Measurements from ENCODE around the gene RDH16.

DNA sequence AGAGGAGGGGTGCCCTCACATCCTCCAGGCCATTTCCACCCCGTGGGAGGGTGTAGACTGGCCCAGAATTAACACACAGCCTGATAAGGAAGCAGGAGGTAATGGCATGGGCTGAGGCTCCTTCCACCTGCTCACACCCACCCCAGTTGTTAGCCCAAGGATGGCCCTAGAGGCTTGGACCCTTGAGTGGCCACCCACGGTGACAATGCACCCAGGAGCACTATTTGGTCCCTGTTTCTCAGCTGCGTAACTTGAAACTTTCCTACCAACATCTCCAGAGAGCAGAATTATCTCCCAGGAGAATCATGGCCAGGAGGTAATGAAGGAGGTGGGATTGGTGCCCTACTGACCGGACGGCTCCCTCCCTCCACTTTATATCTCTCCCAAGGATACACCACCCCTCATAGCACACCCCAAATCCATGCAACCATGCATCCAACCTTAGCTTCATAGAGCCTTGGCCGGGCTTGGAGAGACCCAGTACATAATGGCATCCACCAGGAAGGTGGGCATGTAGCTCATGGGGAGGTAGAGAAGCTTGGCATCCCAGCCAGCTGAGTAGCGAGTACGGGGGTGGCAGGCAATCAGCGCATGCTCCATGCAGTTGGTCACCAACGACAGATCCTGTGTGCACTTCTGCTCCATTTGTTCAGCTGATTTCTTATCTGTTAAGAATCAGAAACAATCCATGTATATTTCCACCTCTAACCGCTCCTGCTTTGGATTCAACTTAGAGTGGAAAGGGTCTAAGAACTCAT is 5.6 kb downstream of the RDH16 start:
- TF ChIP-seq TAF1 (IDR thresholded peaks at IDR 0.05; ENCODE audit: low read depth) = no peak
- TF ChIP-seq NFIC (IDR thresholded peaks at IDR 0.05) = no peak
- TF ChIP-seq, protein P1, sequence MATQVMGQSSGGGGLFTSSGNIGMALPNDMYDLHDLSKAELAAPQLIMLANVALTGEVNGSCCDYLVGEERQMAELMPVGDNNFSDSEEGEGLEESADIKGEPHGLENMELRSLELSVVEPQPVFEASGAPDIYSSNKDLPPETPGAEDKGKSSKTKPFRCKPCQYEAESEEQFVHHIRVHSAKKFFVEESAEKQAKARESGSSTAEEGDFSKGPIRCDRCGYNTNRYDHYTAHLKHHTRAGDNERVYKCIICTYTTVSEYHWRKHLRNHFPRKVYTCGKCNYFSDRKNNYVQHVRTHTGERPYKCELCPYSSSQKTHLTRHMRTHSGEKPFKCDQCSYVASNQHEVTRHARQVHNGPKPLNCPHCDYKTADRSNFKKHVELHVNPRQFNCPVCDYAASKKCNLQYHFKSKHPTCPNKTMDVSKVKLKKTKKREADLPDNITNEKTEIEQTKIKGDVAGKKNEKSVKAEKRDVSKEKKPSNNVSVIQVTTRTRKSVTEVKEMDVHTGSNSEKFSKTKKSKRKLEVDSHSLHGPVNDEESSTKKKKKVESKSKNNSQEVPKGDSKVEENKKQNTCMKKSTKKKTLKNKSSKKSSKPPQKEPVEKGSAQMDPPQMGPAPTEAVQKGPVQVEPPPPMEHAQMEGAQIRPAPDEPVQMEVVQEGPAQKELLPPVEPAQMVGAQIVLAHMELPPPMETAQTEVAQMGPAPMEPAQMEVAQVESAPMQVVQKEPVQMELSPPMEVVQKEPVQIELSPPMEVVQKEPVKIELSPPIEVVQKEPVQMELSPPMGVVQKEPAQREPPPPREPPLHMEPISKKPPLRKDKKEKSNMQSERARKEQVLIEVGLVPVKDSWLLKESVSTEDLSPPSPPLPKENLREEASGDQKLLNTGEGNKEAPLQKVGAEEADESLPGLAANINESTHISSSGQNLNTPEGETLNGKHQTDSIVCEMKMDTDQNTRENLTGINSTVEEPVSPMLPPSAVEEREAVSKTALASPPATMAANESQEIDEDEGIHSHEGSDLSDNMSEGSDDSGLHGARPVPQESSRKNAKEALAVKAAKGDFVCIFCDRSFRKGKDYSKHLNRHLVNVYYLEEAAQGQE (IDR thresholded peaks at IDR 0.05; ENCODE audit: low read depth) = no peak
- TF ChIP-seq EGR1 (IDR thresholded peaks at IDR 0.05) = no peak
- no peak for TF ChIP-seq FOXM1 (IDR thresholded peaks at IDR 0.05; ENCODE audit: borderline replicate concordance, low read depth)
- TF ChIP-seq, protein P2, sequence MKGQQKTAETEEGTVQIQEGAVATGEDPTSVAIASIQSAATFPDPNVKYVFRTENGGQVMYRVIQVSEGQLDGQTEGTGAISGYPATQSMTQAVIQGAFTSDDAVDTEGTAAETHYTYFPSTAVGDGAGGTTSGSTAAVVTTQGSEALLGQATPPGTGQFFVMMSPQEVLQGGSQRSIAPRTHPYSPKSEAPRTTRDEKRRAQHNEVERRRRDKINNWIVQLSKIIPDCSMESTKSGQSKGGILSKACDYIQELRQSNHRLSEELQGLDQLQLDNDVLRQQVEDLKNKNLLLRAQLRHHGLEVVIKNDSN (IDR thresholded peaks at IDR 0.05) = no peak
- TF ChIP-seq YY1 (IDR thresholded peaks at IDR 0.05; ENCODE audit: low read depth) = no peak
- no peak for TF ChIP-seq RAD21 (IDR thresholded peaks at IDR 0.05; ENCODE audit: low read depth)
- TF ChIP-seq, protein P3, sequence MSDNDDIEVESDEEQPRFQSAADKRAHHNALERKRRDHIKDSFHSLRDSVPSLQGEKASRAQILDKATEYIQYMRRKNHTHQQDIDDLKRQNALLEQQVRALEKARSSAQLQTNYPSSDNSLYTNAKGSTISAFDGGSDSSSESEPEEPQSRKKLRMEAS (IDR thresholded peaks at IDR 0.05) = no peak
- TF ChIP-seq CREB1 (IDR thresholded peaks at IDR 0.05; ENCODE audit: low read depth) = no peak
- no peak for TF ChIP-seq TEAD4 (IDR thresholded peaks at IDR 0.05)
- no peak for TF ChIP-seq EP300 (IDR thresholded peaks at IDR 0.05; ENCODE audit: borderline replicate concordance)
- TF ChIP-seq TCF12 (IDR thresholded peaks at IDR 0.05; ENCODE audit: low read depth) = no peak
